HEK293 (cell line): ENCODE data around the gene A2ML1.
"Not testable (repeated sequence)": the region's sequence is repeated elsewhere in the genome, so short reads cannot be mapped to it uniquely, and the experiment has no call there.

Source experiments
- AEBP2 ChIP-seq: fragments of 450-650 bp; formaldehyde crosslinking; IDR thresholded peaks from 2 replicates; pipeline ENCODE4 v1.5.1; 2016; ENCODE audit warnings: missing biosample characterization, missing genetic modification characterization, borderline replicate concordance
- CTCF ChIP-seq: fragments of 450-650 bp; formaldehyde crosslinking; IDR thresholded peaks from 2 replicates; pipeline ENCODE4 v1.5.1; 2016; ENCODE audit warnings: missing biosample characterization, missing genetic modification characterization
- PBX3 ChIP-seq: sonication (generic); formaldehyde crosslinking; IDR thresholded peaks from 2 replicates; pipeline ENCODE4 v1.8.1; 2022; ENCODE audit warnings: mild to moderate bottlenecking, moderate library complexity, missing genetic modification reagents
- ZBTB7A ChIP-seq: fragments of 450-650 bp; formaldehyde crosslinking; IDR thresholded peaks from 2 replicates; pipeline ENCODE4 v1.5.1; 2016; ENCODE audit warnings: low read depth, missing biosample characterization, missing genetic modification characterization
- ZNF112 ChIP-seq: fragments of 450-650 bp; formaldehyde crosslinking; IDR thresholded peaks from 2 replicates; pipeline ENCODE4 v1.5.0; 2017; ENCODE audit warnings: missing biosample characterization, missing genetic modification characterization
- ZNF121 ChIP-seq: fragments of 450-650 bp; formaldehyde crosslinking; IDR thresholded peaks from 2 replicates; pipeline ENCODE4 v1.5.1; 2016; ENCODE audit warnings: missing biosample characterization, missing genetic modification characterization
- ZNF19 ChIP-seq: fragments of 450-650 bp; formaldehyde crosslinking; IDR thresholded peaks from 2 replicates; pipeline ENCODE4; 2016; ENCODE audit warnings: missing biosample characterization, missing genetic modification characterization, low read depth
- ZNF214 ChIP-seq: fragments of 450-650 bp; formaldehyde crosslinking; IDR thresholded peaks from 2 replicates; pipeline ENCODE4 v1.5.1; 2017; ENCODE audit warnings: missing biosample characterization, mild to moderate bottlenecking, missing genetic modification characterization, borderline replicate concordance
- ZNF335 ChIP-seq: fragments of 450-650 bp; formaldehyde crosslinking; conservative IDR thresholded peaks from 2 replicates; pipeline ENCODE4 v1.5.1; 2016; ENCODE audit warnings: missing biosample characterization, missing genetic modification characterization
- ZNF362 ChIP-seq: fragments of 450-650 bp; formaldehyde crosslinking; IDR thresholded peaks from 2 replicates; pipeline ENCODE4 v1.5.1; 2016; ENCODE audit warnings: missing biosample characterization, missing genetic modification characterization
- ZNF416 ChIP-seq: fragments of 450-650 bp; formaldehyde crosslinking; IDR thresholded peaks from 2 replicates; pipeline ENCODE4 v1.5.1; 2016; ENCODE audit warnings: missing biosample characterization, missing genetic modification characterization
- ZNF645 ChIP-seq: fragments of 450-650 bp; formaldehyde crosslinking; IDR thresholded peaks from 2 replicates; pipeline ENCODE4; 2016; ENCODE audit warnings: missing biosample characterization, missing genetic modification characterization
- ZNF670 ChIP-seq: fragments of 450-650 bp; formaldehyde crosslinking; IDR thresholded peaks from 2 replicates; pipeline ENCODE4 v1.5.1; 2016; ENCODE audit warnings: missing biosample characterization, missing genetic modification characterization, low read depth
- ZNF792 ChIP-seq: fragments of 450-650 bp; formaldehyde crosslinking; IDR thresholded peaks from 2 replicates; pipeline ENCODE4 v1.5.1; 2016; ENCODE audit warnings: missing biosample characterization, missing genetic modification characterization

- not testable (repeated sequence) for TF ChIP-seq ZNF416 (tag by site-specific recombination); ZNF214 (tag by site-specific recombination); CTCF; AEBP2 (tag by site-specific recombination); ZNF670 (tag by site-specific recombination); ZBTB7A; ZNF335 (tag by site-specific recombination); ZNF362 (tag by site-specific recombination); ZNF645 (tag by site-specific recombination); ZNF19 (tag by site-specific recombination); ZNF112 (tag by site-specific recombination); ZNF792; PBX3 (CRISPR knock-in tag); ZNF121 (tag by site-specific recombination)
Observed at GRCh38 chr12:8919643-8920042, 97.2 kb downstream of the A2ML1 start.
